Panc1 (cell line): ENCODE measurements around the gene FHL2.

Source experiments
- POLR2AphosphoS5 ChIP-seq: IDR thresholded peaks from 2 replicates; pipeline ENCODE4 v1.6.1; 2012; ENCODE audit warnings: mild to moderate bottlenecking, low read depth, low read length, moderate library complexity
- SIN3A ChIP-seq: IDR thresholded peaks from 2 replicates; pipeline ENCODE4 v1.6.1; 2012; ENCODE audit warnings: low read depth, mild to moderate bottlenecking, low read length, moderate library complexity, borderline replicate concordance; ENCODE audit not compliant: insufficient read depth
- TF ChIP-seq, protein P1 (sequence below): fragments of 450-650 bp; IDR thresholded peaks from 2 replicates; pipeline ENCODE4 v1.5.1; 2017; ENCODE audit warnings: mild to moderate bottlenecking
- TF ChIP-seq, protein P2 (sequence below), 2 experiments: IDR thresholded peaks; 2 replicates each; pipeline ENCODE4 v1.6.1; 2011 to 2012; ENCODE audit warnings: low read depth in 2 of 2, control low read depth in 1 of 2, low read length in 1 of 2, mild to moderate bottlenecking in 1 of 2, moderate library complexity in 1 of 2; ENCODE audit not compliant: insufficient read depth in 1 of 2

DNA sequence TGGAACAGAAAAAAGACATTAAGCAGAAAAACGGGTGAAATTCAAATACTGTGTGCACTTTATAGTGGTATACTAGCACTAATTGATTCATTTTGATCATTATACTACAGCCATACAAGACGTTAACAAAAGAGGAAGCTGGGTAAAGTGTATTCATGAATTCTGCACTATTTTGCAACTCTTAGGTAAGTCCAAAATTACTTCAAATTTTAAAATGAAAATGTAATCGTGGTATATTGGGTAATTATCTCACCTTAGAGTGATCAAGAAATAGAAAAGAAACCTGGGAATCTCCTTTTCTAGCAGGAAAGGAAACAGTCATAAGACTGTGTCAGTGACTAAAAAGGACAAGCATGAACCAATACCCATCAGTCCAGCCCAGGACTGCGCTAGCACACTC lies 74.8 kb downstream of the FHL2 start:
- TF ChIP-seq, protein P1, sequence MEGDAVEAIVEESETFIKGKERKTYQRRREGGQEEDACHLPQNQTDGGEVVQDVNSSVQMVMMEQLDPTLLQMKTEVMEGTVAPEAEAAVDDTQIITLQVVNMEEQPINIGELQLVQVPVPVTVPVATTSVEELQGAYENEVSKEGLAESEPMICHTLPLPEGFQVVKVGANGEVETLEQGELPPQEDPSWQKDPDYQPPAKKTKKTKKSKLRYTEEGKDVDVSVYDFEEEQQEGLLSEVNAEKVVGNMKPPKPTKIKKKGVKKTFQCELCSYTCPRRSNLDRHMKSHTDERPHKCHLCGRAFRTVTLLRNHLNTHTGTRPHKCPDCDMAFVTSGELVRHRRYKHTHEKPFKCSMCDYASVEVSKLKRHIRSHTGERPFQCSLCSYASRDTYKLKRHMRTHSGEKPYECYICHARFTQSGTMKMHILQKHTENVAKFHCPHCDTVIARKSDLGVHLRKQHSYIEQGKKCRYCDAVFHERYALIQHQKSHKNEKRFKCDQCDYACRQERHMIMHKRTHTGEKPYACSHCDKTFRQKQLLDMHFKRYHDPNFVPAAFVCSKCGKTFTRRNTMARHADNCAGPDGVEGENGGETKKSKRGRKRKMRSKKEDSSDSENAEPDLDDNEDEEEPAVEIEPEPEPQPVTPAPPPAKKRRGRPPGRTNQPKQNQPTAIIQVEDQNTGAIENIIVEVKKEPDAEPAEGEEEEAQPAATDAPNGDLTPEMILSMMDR: no peak
- TF ChIP-seq SIN3A (no peak), POLR2AphosphoS5 (no peak)
- TF ChIP-seq, protein P2, sequence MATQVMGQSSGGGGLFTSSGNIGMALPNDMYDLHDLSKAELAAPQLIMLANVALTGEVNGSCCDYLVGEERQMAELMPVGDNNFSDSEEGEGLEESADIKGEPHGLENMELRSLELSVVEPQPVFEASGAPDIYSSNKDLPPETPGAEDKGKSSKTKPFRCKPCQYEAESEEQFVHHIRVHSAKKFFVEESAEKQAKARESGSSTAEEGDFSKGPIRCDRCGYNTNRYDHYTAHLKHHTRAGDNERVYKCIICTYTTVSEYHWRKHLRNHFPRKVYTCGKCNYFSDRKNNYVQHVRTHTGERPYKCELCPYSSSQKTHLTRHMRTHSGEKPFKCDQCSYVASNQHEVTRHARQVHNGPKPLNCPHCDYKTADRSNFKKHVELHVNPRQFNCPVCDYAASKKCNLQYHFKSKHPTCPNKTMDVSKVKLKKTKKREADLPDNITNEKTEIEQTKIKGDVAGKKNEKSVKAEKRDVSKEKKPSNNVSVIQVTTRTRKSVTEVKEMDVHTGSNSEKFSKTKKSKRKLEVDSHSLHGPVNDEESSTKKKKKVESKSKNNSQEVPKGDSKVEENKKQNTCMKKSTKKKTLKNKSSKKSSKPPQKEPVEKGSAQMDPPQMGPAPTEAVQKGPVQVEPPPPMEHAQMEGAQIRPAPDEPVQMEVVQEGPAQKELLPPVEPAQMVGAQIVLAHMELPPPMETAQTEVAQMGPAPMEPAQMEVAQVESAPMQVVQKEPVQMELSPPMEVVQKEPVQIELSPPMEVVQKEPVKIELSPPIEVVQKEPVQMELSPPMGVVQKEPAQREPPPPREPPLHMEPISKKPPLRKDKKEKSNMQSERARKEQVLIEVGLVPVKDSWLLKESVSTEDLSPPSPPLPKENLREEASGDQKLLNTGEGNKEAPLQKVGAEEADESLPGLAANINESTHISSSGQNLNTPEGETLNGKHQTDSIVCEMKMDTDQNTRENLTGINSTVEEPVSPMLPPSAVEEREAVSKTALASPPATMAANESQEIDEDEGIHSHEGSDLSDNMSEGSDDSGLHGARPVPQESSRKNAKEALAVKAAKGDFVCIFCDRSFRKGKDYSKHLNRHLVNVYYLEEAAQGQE (IDR thresholded peaks at IDR 0.05; ENCODE audit: insufficient read depth in 1 of 2, low read depth in 2 of 2, low read length in 1 of 2): no peak
